NB4 (cell line): Measurements from ENCODE around the gene CNGB1.
"Not testable (repeated sequence)": the region's sequence is repeated elsewhere in the genome, so short reads cannot be mapped to it uniquely, and the experiment has no call there.

Experiments used
- DNase-seq: peaks from one replicate; pipeline ENCODE4 v3.0.0; 2010; ENCODE audit warnings: low read depth
- H3K4me3 ChIP-seq: one replicate; pipeline ENCODE4 v1.5.1; 2011; ENCODE audit warnings: mild to moderate bottlenecking, low read depth, low read length, moderate library complexity
- CTCF ChIP-seq: IDR thresholded peaks from one replicate; pipeline ENCODE4 v1.5.1; 2012; ENCODE audit warnings: low read depth, low read length
- MAX ChIP-seq: IDR thresholded peaks from 2 replicates; pipeline ENCODE4 v1.6.1; 2011; ENCODE audit warnings: low read depth, low read length
- MYC ChIP-seq: IDR thresholded peaks from 2 replicates; pipeline ENCODE4 v1.6.1; 2011; ENCODE audit warnings: low read depth, low read length
- POLR2A ChIP-seq: IDR thresholded peaks from 2 replicates; pipeline ENCODE4 v1.6.1; 2011; ENCODE audit warnings: mild to moderate bottlenecking; ENCODE audit not compliant: insufficient read length; ENCODE audit errors: extremely low read depth

Gene CNGB1

GRCh38 chr16:58012481-58012880, 41.6 kb upstream of the CNGB1 start:
- no peak for DNase-seq
- H3K4me3 ChIP-seq: no peak overlapping the region
- TF ChIP-seq MAX (no peak), POLR2A (no peak), CTCF (no peak), MYC (no peak)

GRCh38 chr16:58011652-58012051, 40.7 kb upstream of the CNGB1 start:
- DNase-seq: no peak
- no peak overlapping the region for H3K4me3 ChIP-seq
- no peak for TF ChIP-seq POLR2A
- TF ChIP-seq CTCF: no peak
- no peak for TF ChIP-seq MYC
- TF ChIP-seq MAX: no peak

- DNase-seq: no peak
- no peak for TF ChIP-seq MYC
- TF ChIP-seq MAX: no peak
- no peak for TF ChIP-seq POLR2A
- TF ChIP-seq CTCF: no peak
- H3K4me3 ChIP-seq: no peak overlapping the region
These were observed 40.0 kb upstream of the CNGB1 start for GRCh38 chr16:58010886-58011285.

GRCh38 chr16:58009856-58010416, 39.0 kb upstream of the CNGB1 start:
- TF ChIP-seq MYC (no peak), MAX (no peak), POLR2A (no peak), CTCF (no peak)
- no peak for DNase-seq
- no peak overlapping the region for H3K4me3 ChIP-seq

- not testable (repeated sequence) for DNase-seq, H3K4me3 ChIP-seq
These were observed 33.8 kb upstream of the CNGB1 start for GRCh38 chr16:58004736-58005135.

- H3K4me3 ChIP-seq: no peak overlapping the region
- TF ChIP-seq CTCF (no peak), MYC (no peak), MAX (no peak), POLR2A (no peak)
- no peak for DNase-seq
These were observed 32.0 kb upstream of the CNGB1 start for GRCh38 chr16:58002936-58003335.
